Fibroblast of villous mesenchyme (primary cell): ENCODE measurements around the gene ZBED1. TPM values are rescaled to one million over a fixed set of nuclear protein-coding genes. Genes with fewer than 3 reads are reported as not detected.
"Not testable (repeated sequence)": the region's sequence is repeated elsewhere in the genome, so short reads cannot be mapped to it uniquely, and the experiment has no call there.

Experiments used
- DNase-seq: peaks from one replicate; pipeline ENCODE4 v3.0.0-alpha.2; 2010; ENCODE audit warnings: low read depth
- H3K4me3 ChIP-seq: 2 replicates; pipeline ENCODE4 v1.5.1; 2011; ENCODE audit warnings: low read depth, mild to moderate bottlenecking, low read length
- CTCF ChIP-seq: IDR thresholded peaks from 2 replicates; pipeline ENCODE4 v1.5.1; 2012; ENCODE audit warnings: low read depth, mild to moderate bottlenecking, low read length; ENCODE audit not compliant: insufficient read depth
- total RNA-seq: library from RNA; depleted of rRNA; stranded (reverse); fragments of >200 nt; gene quantifications from 2 replicates; pipeline ENCODE4 v1.2.3, GENCODE V29; 2012

ZBED1 gene
- total RNA-seq, 1 donor = 32.4 TPM

GRCh38 chrX:2542826-2543521 lies 42.2 kb upstream of the ZBED1 start:
- no peak for DNase-seq
- TF ChIP-seq CTCF = no peak
- H3K4me3 ChIP-seq = no peak overlapping the region

- H3K4me3 ChIP-seq = no peak overlapping the region
- DNase-seq = no peak
- TF ChIP-seq CTCF = no peak
Measured at GRCh38 chrX:2541603-2542002, 40.8 kb upstream of the ZBED1 start.

GRCh38 chrX:2540426-2540947 lies 39.7 kb upstream of the ZBED1 start:
- TF ChIP-seq CTCF = no peak
- no peak overlapping the region for H3K4me3 ChIP-seq
- DNase-seq = peak; percentile 3

GRCh38 chrX:2539586-2539985 lies 38.8 kb upstream of the ZBED1 start:
- H3K4me3 ChIP-seq = no peak overlapping the region
- no peak for DNase-seq
- no peak for TF ChIP-seq CTCF

- no peak overlapping the region for H3K4me3 ChIP-seq
- TF ChIP-seq CTCF = no peak
- no peak for DNase-seq
Measured at GRCh38 chrX:2538031-2538757, 37.4 kb upstream of the ZBED1 start.

- DNase-seq = no peak
- no peak for TF ChIP-seq CTCF
- H3K4me3 ChIP-seq = no peak overlapping the region
Measured at GRCh38 chrX:2536974-2537373, 36.2 kb upstream of the ZBED1 start.

GRCh38 chrX:2536141-2536540 lies 35.4 kb upstream of the ZBED1 start:
- no peak overlapping the region for H3K4me3 ChIP-seq
- TF ChIP-seq CTCF = no peak
- no peak for DNase-seq

GRCh38 chrX:2534261-2535021 lies 33.7 kb upstream of the ZBED1 start:
- not testable (repeated sequence) for H3K4me3 ChIP-seq
- peak; percentile 41 for DNase-seq
